NCI-H2196 (cell line): ENCODE data around the gene PRR20G.
"Not testable (repeated sequence)": the region's sequence is repeated elsewhere in the genome, so short reads cannot be mapped to it uniquely, and the experiment has no call there.

Experiments used
- DNase-seq: peaks from one replicate; lab custom pipeline; 2025; ENCODE audit not compliant: unreplicated experiment; lab: John Stamatoyannopoulos, UW

PRR20G gene

GRCh38 chr3:127299276-127299675 lies 11.4 kb upstream of the PRR20G start:
- no peak for DNase-seq

- DNase-seq: no peak
Measured at GRCh38 chr3:127296959-127297358, 9.1 kb upstream of the PRR20G start.

- DNase-seq: no peak
Measured at GRCh38 chr3:127296166-127296565, 8.3 kb upstream of the PRR20G start.

GRCh38 chr3:127293650-127294049 lies 5.8 kb upstream of the PRR20G start:
- DNase-seq: not testable (repeated sequence)

GRCh38 chr3:127291611-127292010 lies 3.8 kb upstream of the PRR20G start:
- no peak for DNase-seq

- no peak for DNase-seq
Measured at GRCh38 chr3:127291114-127291513, 3.3 kb upstream of the PRR20G start.

GRCh38 chr3:127289706-127290575 lies 2.1 kb upstream of the PRR20G start:
- DNase-seq: no peak

GRCh38 chr3:127288921-127289705 lies 1.3 kb upstream of the PRR20G start:
- no peak for DNase-seq

GRCh38 chr3:127288343-127288742 lies 497 bp upstream of the PRR20G start:
- no peak for DNase-seq

- no peak for DNase-seq
Measured at GRCh38 chr3:127286571-127287140, 1.2 kb downstream of the PRR20G start.

GRCh38 chr3:127284258-127284657 lies 3.6 kb downstream of the PRR20G start:
- DNase-seq: no peak

- no peak for DNase-seq
Measured at GRCh38 chr3:127277561-127277960, 10.3 kb downstream of the PRR20G start.

- DNase-seq: no peak
Measured at GRCh38 chr3:127276995-127277394, 10.9 kb downstream of the PRR20G start.

- DNase-seq: no peak
Measured at GRCh38 chr3:127276396-127276795, 11.4 kb downstream of the PRR20G start.

GRCh38 chr3:127275287-127275781 lies 12.5 kb downstream of the PRR20G start:
- no peak for DNase-seq

- no peak for DNase-seq
Measured at GRCh38 chr3:127274200-127274760, 13.6 kb downstream of the PRR20G start.

GRCh38 chr3:127273206-127273605 lies 14.6 kb downstream of the PRR20G start:
- no peak for DNase-seq

- DNase-seq: no peak
Measured at GRCh38 chr3:127266186-127266585, 21.7 kb downstream of the PRR20G start.

GRCh38 chr3:127265581-127265981 lies 22.3 kb downstream of the PRR20G start:
- no peak for DNase-seq

GRCh38 chr3:127264794-127265514 lies 22.9 kb downstream of the PRR20G start:
- no peak for DNase-seq

GRCh38 chr3:127264292-127264691 lies 23.6 kb downstream of the PRR20G start:
- DNase-seq: no peak
